Embryonic facial prominence (tissue), 1 donor: ENCODE measurements around the gene TMEM175.

Experiments used
- DNase-seq: peaks from one replicate; pipeline ENCODE4 v3.0.0-alpha.2; 2016; ENCODE audit errors: extremely low spot score

Gene TMEM175

GRCh38 chr4:958696-959337, 26.6 kb downstream of the TMEM175 start:
- DNase-seq: no peak

GRCh38 chr4:959338-960139, 27.3 kb downstream of the TMEM175 start:
- no peak for DNase-seq

GRCh38 chr4:960140-960635, 27.9 kb downstream of the TMEM175 start:
- no peak for DNase-seq

GRCh38 chr4:960636-961350, 28.5 kb downstream of the TMEM175 start:
- DNase-seq: no peak

DNA sequence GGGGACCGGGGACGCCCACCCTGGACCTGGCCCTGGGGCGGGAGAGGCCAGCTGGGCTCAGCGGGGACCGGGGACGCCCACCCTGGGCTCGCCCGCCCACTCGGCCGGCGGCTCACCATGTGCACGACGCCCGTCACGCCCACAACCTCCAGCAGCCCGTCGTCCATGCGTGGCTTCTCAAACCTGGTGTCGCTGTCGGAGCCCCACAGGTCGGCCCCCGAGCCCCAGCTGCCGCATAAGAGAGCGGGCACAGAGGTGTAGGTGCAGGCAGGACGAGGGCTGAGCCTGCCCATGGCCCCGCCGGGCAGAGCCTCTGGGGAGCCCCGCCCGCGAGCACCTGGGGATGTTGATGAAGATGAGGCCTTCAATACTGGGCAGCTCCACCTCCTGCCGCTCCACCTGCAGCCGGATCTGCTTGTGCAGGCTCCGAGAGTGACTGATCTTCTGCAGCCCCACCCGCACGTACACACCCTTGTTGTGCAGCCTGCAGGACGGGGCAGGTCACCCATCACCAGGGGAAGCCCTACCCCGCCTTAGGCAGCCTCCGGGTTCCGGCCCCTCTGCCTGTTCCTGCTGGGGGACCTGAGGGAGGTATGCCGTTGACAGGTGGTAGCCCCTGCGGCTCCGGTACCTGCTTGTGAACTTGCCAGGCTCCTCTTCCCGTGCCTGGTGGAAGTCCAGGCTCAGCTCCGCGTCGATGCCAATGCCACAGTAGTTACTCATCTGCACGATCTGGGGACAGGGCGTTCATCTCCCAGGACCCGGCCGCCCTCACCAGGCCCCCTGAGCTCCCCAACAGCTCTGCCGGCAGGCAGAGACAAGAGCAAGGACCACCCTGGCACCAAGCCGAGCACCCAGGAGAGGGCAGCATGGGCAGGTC, 29.3 kb downstream of the TMEM175 start:
- no peak for DNase-seq

DNA sequence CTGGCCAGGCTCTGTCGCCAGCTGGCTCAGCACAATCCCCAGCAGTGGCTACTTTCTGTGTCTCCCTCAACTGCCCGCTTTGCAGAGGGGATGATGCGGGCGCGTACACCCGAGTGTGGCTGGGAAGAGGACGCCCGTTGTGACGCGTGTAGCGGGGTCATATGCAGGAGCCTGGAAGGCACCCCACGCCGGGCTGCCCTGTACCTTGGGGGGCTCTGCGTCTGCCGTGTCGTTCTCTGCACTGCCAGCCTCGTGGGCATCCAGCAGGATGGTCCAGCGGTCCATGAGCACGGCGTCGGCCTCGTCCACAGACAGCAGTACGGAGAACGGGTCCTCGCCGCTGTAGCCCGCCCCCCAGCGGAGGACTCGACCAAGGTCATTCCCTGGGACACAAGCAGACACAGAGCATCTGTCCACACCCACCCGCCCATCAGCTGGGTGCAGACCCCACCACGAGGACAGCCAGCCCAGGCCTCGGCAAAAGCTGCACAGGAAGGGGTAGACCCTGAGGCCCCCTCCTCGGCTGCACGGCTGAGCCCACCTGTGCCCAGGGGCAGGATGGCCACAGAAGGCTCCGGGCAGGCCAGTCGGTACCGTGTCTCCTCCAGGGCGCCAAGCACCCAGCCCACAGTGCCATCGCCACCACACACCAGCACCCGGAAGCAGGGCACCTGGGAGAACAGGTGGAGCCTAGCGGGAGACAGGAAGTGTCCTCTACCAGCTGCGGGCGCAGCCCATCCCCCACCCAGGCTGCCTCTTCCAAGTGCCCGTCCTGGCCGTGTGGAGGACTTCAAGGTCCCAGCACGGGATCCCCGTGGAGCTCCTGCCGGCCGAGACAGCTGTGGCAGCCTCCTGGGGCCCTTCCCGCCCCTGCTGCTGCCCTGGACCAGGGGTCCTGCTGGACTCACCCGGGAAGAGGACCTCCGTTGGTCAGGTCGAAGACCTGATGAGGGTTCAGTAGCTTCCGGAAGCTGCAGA, 30.3 kb downstream of the TMEM175 start:
- DNase-seq: no peak

- no peak for DNase-seq
Observed at GRCh38 chr4:963276-964225, 31.3 kb downstream of the TMEM175 start.

DNA sequence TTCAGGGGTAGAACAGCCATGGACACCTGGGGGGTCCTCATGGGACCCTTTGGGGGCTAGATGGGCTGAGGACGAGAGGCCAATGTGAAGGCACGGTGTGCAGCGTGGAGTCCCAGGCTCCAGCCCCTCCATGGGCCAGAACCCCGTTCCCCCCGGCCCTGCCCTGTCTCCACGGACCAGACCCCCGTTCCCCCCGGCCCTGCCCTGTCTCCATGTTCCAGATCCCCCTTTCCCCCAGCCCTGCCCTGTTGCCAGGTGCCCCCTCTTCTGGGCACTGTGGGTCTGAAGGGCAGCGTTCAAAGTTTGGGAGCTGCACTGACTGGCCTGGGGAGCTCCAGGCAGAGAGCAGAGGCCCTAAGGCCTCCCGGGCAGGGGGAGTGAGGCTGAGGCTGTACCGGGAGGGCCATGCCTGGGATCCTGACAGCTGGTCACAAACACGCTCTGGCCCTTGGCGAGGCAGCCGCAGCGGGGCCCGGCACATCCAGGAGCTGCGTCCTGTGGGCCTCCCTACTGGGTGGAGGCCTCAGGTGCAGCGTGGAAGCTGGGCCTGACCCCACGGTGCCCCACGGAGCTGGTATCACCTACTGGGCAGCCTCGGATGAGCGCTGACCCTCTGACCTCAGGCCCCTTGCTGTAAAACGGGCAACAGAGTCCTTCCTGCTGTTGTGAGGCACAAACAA, 32.2 kb downstream of the TMEM175 start:
- DNase-seq: no peak

GRCh38 chr4:965048-965765, 32.9 kb downstream of the TMEM175 start:
- DNase-seq: no peak

DNA sequence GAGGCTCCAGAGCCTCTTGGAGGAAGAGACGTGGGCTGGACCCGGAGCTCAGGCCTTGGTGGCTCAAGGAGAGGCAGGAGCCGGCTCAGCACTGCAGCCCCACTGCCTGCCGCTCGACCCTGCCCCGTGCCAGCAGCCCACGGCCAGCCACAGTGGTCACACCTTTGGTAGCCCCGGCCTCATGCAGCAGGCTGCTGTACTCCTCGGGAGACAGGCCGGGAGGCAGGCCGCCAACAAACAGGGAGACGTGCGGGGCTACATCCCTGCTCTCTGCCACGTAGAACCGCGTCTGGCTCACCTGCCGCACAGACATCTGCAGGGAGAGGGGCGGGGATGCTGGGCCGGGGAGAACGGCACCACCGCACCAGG, 33.5 kb downstream of the TMEM175 start:
- DNase-seq: no peak

- no peak for DNase-seq
Observed at GRCh38 chr4:966266-967112, 34.2 kb downstream of the TMEM175 start.

- no peak for DNase-seq
Observed at GRCh38 chr4:967113-968104, 35.1 kb downstream of the TMEM175 start.

DNA sequence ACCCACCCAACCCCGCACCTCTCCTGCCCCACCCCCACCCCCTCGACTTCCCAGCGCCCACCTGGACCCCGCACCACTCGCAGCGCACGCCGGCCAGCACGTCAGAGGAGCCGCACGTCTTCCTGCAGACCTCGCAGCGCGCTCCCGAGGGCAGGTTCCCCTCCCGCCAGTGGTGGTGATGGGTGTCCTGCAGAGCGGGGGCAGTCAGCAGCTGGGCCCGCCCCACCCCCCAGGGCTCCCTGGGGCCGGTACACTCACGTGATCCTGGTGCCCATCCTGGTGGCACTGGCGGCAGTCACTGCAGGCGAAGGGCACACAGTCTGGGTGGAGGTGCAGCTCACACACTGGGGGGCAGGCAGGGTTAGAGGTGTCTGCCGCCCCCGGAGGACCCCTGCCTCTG, 36.0 kb downstream of the TMEM175 start:
- DNase-seq: no peak

GRCh38 chr4:968621-969394, 36.5 kb downstream of the TMEM175 start:
- no peak for DNase-seq
